K562 (cell line): ENCODE data around the gene CNNM3. TPM values are rescaled to one million over a fixed set of nuclear protein-coding genes. Genes with fewer than 3 reads are reported as not detected.
A peak's percentile ranks its signal among the peaks of the same experiment; 100 is the strongest.

Experiments used
- CHAMP1 ChIP-seq: fragments of 450-650 bp; IDR thresholded peaks from 2 replicates; pipeline ENCODE4 v1.6.1; 2016; ENCODE audit warnings: mild to moderate bottlenecking
- CHCHD3 ChIP-seq: fragments of 250-450 bp; sonication (Bioruptor Pico); IDR thresholded peaks from 2 replicates; pipeline ENCODE4 v2.1.2; 2022; ENCODE audit warnings: mild to moderate bottlenecking
- FOXP4 ChIP-seq: sonication (generic); formaldehyde crosslinking; IDR thresholded peaks from 2 replicates; pipeline ENCODE4 v1.8.0; 2022; ENCODE audit warnings: mild to moderate bottlenecking, missing genetic modification reagents, borderline replicate concordance
- HDAC1 ChIP-seq, 2 experiments: fragments of 450-650 bp; IDR thresholded peaks; 2 replicates each; pipeline ENCODE4 v1.6.1; 2016 to 2017; ENCODE audit warnings: inconsistent platforms in 1 of 2, mild to moderate bottlenecking in 1 of 2, moderate library complexity in 1 of 2
- ID3 ChIP-seq, 2 experiments: fragments of 250-450 bp in 1 of 2; fragments of 450-650 bp in 1 of 2; sonication (Bioruptor Pico) in 1 of 2; IDR thresholded peaks; 2 replicates each; pipeline versions ENCODE4 v1.6.1 to v1.8.0; 2016 to 2021; ENCODE audit warnings: mild to moderate bottlenecking in 2 of 2, moderate library complexity in 2 of 2, missing compliant biosample characterization in 1 of 2, missing genetic modification characterization in 1 of 2
- NR4A1 ChIP-seq, 2 experiments: fragments of 250-450 bp in 1 of 2; fragments of 450-650 bp in 1 of 2; sonication (Bioruptor Pico) in 1 of 2; IDR thresholded peaks; 2 replicates each; pipeline versions ENCODE4 v1.4.0 to v1.6.1; 2016 to 2020; ENCODE audit warnings: mild to moderate bottlenecking in 2 of 2, missing compliant biosample characterization in 1 of 2, missing genetic modification characterization in 1 of 2, moderate library complexity in 1 of 2
- RBBP5 ChIP-seq: fragments of 200-600 bp; sonication (generic); IDR thresholded peaks from 2 replicates; pipeline ENCODE4 v1.6.1; 2012; ENCODE audit warnings: borderline replicate concordance, mild to moderate bottlenecking, low read length, control low read depth, inconsistent platforms; ENCODE audit not compliant: insufficient read depth, poor library complexity, severe bottlenecking
- RBM25 ChIP-seq: fragments of 200-400 bp; formaldehyde crosslinking; IDR thresholded peaks from 2 replicates; pipeline ENCODE4 v1.6.1; 2018; ENCODE audit warnings: low read length, low read depth, moderate library complexity; ENCODE audit not compliant: severe bottlenecking
- RBM39 ChIP-seq: fragments of 200-400 bp; formaldehyde crosslinking; optimal IDR thresholded peaks from 2 replicates; pipeline ENCODE3; 2018; ENCODE audit warnings: low read depth, low read length
- TAF9B ChIP-seq: fragments of 450-650 bp; IDR thresholded peaks from 2 replicates; pipeline ENCODE4 v1.6.1; 2018; ENCODE audit warnings: mild to moderate bottlenecking; ENCODE audit not compliant: partially characterized antibody
- TCF3 ChIP-seq: sonication (generic); formaldehyde crosslinking; IDR thresholded peaks from 2 replicates; pipeline ENCODE4 v1.4.0; 2020; ENCODE audit warnings: mild to moderate bottlenecking, missing genetic modification reagents
- TFAP4 ChIP-seq: sonication (generic); formaldehyde crosslinking; IDR thresholded peaks from 2 replicates; pipeline ENCODE4 v1.8.0; 2022; ENCODE audit warnings: missing genetic modification reagents, mild to moderate bottlenecking, moderate library complexity, borderline replicate concordance
- ZBTB1 ChIP-seq: sonication (generic); formaldehyde crosslinking; IDR thresholded peaks from 2 replicates; pipeline ENCODE4 v1.8.1; 2023; ENCODE audit warnings: missing genetic modification reagents, low read depth, mild to moderate bottlenecking, borderline replicate concordance
- ZBTB49 ChIP-seq: sonication (generic); formaldehyde crosslinking; IDR thresholded peaks from 2 replicates; pipeline ENCODE4 v1.8.0; 2022; ENCODE audit warnings: missing genetic modification reagents, mild to moderate bottlenecking, borderline replicate concordance
- ZNF699 ChIP-seq: fragments of 250-450 bp; sonication (Bioruptor Pico); IDR thresholded peaks from 2 replicates; pipeline ENCODE4 v1.8.0; 2021; ENCODE audit warnings: mild to moderate bottlenecking, moderate library complexity; ENCODE audit not compliant: insufficient replicate concordance
- polyA plus RNA-seq, 8 experiments: library from polyadenylated mRNA; depleted of rRNA in 4 of 8; stranded (reverse) in 5 of 8; unstranded in 3 of 8; fragments of >200 nt; fragmentation: Nextera tagmentation in 2 of 8; fragmentation: Illumina TruSeq in 1 of 8; extraction: Ambion mirVana in 2 of 8; extraction: Trizol in 1 of 8; gene quantifications; 2 replicates each; pipeline versions ENCODE4 v1.2.1 to v1.2.3, GENCODE V29; 2011 to 2014; ENCODE audit warnings: inconsistent platforms in 1 of 8, missing spikeins in 1 of 8
- total RNA-seq, 7 experiments: library from RNA; depleted of rRNA in 6 of 7; stranded (reverse); fragments of >200 nt in 6 of 7; fragmentation: Illumina TruSeq in 2 of 7; extraction: Trizol in 2 of 7; gene quantifications; 2 replicates each; pipeline versions ENCODE4 v1.2.1 to v1.2.3, GENCODE V29; 2011 to 2021; ENCODE audit warnings: low replicate concordance in 1 of 7

Gene CNNM3
- total and polyA plus RNA-seq, 9 of the 15 experiments (the other 6 are each of a cell fraction or from before 2014, with no cell fraction given) = 1.4 to 16.9 (median 6.5) TPM

- no peak for TF ChIP-seq ZBTB49 (CRISPR knock-in tag)
- no peak for TF ChIP-seq CHCHD3 (CRISPR knock-in tag)
- peak; percentile 42; the same call in 1 of the 2 replicates for TF ChIP-seq TFAP4
- peak in 1 of 2 experiments; percentile 40; a peak in 1 of 4 replicates for TF ChIP-seq HDAC1 (IDR thresholded peaks at IDR 0.05)
- no peak for TF ChIP-seq TCF3
- TF ChIP-seq ZNF699 (CRISPR knock-in tag) = no peak
- no peak for TF ChIP-seq FOXP4 (CRISPR knock-in tag)
- no peak for TF ChIP-seq ZBTB1 (CRISPR knock-in tag)
- TF ChIP-seq RBBP5 = peak; percentile 52
- no peak for TF ChIP-seq CHAMP1
- no peak for TF ChIP-seq RBM25
- TF ChIP-seq NR4A1 (CRISPR knock-in tag; IDR thresholded peaks at IDR 0.05) = no peak
- no peak for TF ChIP-seq NR4A1 (tag; IDR thresholded peaks at IDR 0.05)
- no peak for TF ChIP-seq ID3 (CRISPR knock-in tag; IDR thresholded peaks at IDR 0.05)
- TF ChIP-seq ID3 (tag; IDR thresholded peaks at IDR 0.05) = no peak
- TF ChIP-seq RBM39 = no peak
- no peak for TF ChIP-seq TAF9B
These were observed 542 bp upstream of the CNNM3 start (continued) for GRCh38 chr2:96815326-96816126.
